ENCODE data around the gene ZNF519. TPM values are rescaled to one million over a fixed set of nuclear protein-coding genes. Genes with fewer than 3 reads are reported as not detected.
"Not testable (repeated sequence)": the region's sequence is repeated elsewhere in the genome, so short reads cannot be mapped to it uniquely, and the experiment has no call there.

Gene ZNF519
- total RNA-seq, 1 donor from 2014 or later: 6.3 TPM

DNA sequence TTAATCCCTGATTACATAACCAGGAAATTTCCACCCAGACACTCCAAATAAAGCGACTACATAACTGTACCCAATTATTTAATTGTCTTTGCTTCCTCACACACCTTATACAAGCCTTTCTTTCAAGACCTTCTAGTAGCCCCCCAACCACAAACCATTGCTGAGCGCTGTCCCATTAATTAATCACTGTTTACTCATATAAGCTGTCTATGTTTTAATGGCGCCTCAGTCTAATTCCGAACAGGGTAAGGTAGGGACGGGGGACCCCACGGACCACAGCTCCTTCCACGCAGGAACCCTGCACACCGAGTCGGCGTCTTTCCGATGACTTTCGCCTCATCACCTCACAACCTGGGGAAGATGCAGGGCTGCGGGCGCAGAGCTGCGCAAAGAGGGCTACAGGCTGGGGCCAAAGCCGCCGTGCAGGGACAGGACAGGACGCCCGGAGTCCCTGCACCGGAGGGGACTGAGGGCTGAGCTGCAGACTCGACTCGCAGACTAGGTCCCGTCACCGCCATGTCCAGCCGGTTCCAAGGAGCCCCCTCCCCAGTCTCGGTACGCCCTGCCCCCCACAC, 452 bp downstream of the ZNF519 start:
- H3K27me3 ChIP-seq (ENCODE audit: control insufficient read depth in 3 of 3, insufficient read depth in 3 of 3, low read length in 3 of 3); H3K27ac ChIP-seq (ENCODE audit: low read depth, low read length); H3K4me1 ChIP-seq (ENCODE audit: control insufficient read depth in 3 of 3, insufficient read depth in 3 of 3, low read length in 3 of 3); H3K9me3 ChIP-seq (ENCODE audit: control insufficient read depth in 3 of 3, low read length in 3 of 3); H3K36me3 ChIP-seq (ENCODE audit: control insufficient read depth in 3 of 3, insufficient read depth in 3 of 3, low read length in 3 of 3): not testable (repeated sequence)
- Histone ChIP-seq H3K9ac (ENCODE audit: low read depth in 1 of 3, low read length in 3 of 3) (peak overlapping the region; percentile 73 to 82 (median 74)), H3K4me3 (ENCODE audit: low read length in 3 of 3) (peak overlapping the region; percentile 81 to 84 (median 82))

DNA sequence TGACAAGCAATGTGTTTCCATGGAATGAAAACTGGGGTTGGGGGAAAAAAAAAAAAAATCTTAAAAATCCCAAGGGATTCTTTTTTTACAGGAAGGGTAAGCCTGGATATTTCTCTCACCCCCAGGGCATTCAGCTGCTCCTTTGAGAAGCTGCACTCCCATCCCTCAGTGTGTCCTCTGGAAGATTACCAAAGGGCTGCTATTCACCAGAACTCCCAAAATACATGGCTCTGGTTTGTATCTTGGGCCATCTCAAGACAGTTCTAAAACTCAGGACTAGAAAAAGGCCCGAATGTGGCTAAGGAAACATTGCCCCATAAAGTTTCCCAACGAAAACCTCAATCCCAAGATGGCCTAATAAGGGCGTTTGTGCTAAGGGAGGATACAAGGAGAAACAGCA, 1.4 kb downstream of the ZNF519 start:
- H3K4me1 ChIP-seq (ENCODE audit: control insufficient read depth in 3 of 3, insufficient read depth in 3 of 3, low read length in 3 of 3); H3K9me3 ChIP-seq (ENCODE audit: control insufficient read depth in 3 of 3, low read length in 3 of 3); H3K36me3 ChIP-seq (ENCODE audit: control insufficient read depth in 3 of 3, insufficient read depth in 3 of 3, low read length in 3 of 3); H3K27ac ChIP-seq (ENCODE audit: low read depth, low read length); H3K4me3 ChIP-seq (ENCODE audit: low read length in 3 of 3); H3K27me3 ChIP-seq (ENCODE audit: control insufficient read depth in 3 of 3, insufficient read depth in 3 of 3, low read length in 3 of 3); H3K9ac ChIP-seq (ENCODE audit: low read depth in 1 of 3, low read length in 3 of 3): not testable (repeated sequence)

- no peaks in the 10 kb centered on the region for H3K9me3 ChIP-seq (ENCODE audit: control insufficient read depth in 3 of 3, low read length in 3 of 3)
- no peak overlapping the region for H3K4me3 ChIP-seq (ENCODE audit: low read length in 3 of 3)
- no peak overlapping the region for H3K27ac ChIP-seq (ENCODE audit: low read depth, low read length)
- no peaks in the 10 kb centered on the region for H3K27me3 ChIP-seq (ENCODE audit: control insufficient read depth in 3 of 3, insufficient read depth in 3 of 3, low read length in 3 of 3)
- H3K9ac ChIP-seq (ENCODE audit: low read depth in 1 of 3, low read length in 3 of 3): no peak overlapping the region
- no peaks in the 10 kb centered on the region for H3K4me1 ChIP-seq (ENCODE audit: control insufficient read depth in 3 of 3, insufficient read depth in 3 of 3, low read length in 3 of 3)
- no peaks in the 10 kb centered on the region for H3K36me3 ChIP-seq (ENCODE audit: control insufficient read depth in 3 of 3, insufficient read depth in 3 of 3, low read length in 3 of 3)
Observed at GRCh38 chr18:14124689-14125088, 7.5 kb downstream of the ZNF519 start.

DNA sequence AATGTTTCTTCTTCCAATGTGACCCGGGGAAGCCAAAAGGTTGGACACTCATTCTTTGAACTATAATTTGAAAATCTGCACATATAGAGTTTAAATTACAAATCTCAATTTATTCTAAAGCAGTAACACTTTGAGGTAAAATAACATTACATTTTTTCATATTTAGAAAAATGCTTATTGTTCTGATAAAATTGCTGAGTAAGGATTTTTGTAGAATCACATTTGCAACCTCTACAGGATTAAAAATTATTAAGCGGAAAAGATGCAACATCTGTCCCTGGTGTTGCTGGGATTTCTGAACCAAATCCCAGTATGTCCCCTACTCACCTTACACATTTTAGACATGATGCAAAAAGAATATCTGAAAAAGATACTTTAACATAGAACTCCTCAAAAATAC, 10.1 kb downstream of the ZNF519 start:
- no peak overlapping the region for H3K4me3 ChIP-seq (ENCODE audit: low read length in 3 of 3)
- H3K27ac ChIP-seq (ENCODE audit: low read depth, low read length): no peak overlapping the region
- H3K36me3 ChIP-seq (ENCODE audit: control insufficient read depth in 3 of 3, insufficient read depth in 3 of 3, low read length in 3 of 3): no peaks in the 10 kb centered on the region
- no peaks in the 10 kb centered on the region for H3K9me3 ChIP-seq (ENCODE audit: control insufficient read depth in 3 of 3, low read length in 3 of 3)
- no peak overlapping the region for H3K9ac ChIP-seq (ENCODE audit: low read depth in 1 of 3, low read length in 3 of 3)
- no peaks in the 10 kb centered on the region for H3K27me3 ChIP-seq (ENCODE audit: control insufficient read depth in 3 of 3, insufficient read depth in 3 of 3, low read length in 3 of 3)
- no peaks in the 10 kb centered on the region for H3K4me1 ChIP-seq (ENCODE audit: control insufficient read depth in 3 of 3, insufficient read depth in 3 of 3, low read length in 3 of 3)

DNA sequence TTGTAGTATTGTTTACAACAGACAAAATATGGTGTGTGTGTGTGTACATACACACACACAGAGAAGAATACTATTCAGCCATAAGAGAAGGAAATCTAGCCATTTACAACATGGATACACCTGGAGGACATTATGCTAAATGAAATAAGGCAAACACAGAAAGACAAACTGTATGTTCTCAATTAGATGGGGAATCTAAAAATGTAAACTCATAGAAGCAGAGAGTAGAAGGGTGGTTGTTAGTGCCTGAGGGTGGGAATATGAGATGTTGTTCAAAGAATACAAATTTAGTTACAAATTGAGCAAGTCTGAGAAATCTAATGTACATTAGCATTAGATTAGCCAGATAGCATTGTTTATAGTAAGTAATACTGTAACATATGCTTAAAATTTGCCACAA, 11.3 kb downstream of the ZNF519 start:
- H3K27me3 ChIP-seq (ENCODE audit: control insufficient read depth in 3 of 3, insufficient read depth in 3 of 3, low read length in 3 of 3): no peaks in the 10 kb centered on the region
- peaks cover 0 to 2% (median 0%) of the 10 kb centered on the region in 3 donors for H3K9me3 ChIP-seq (ENCODE audit: control insufficient read depth in 3 of 3, low read length in 3 of 3)
- H3K27ac ChIP-seq (ENCODE audit: low read depth, low read length): no peak overlapping the region

GRCh38 chr18:14117606-14118005, 14.6 kb downstream of the ZNF519 start:
- Histone ChIP-seq H3K36me3 (ENCODE audit: control insufficient read depth in 3 of 3, insufficient read depth in 3 of 3, low read length in 3 of 3) (no peaks in the 10 kb centered on the region), H3K4me3 (ENCODE audit: low read length in 3 of 3) (no peak overlapping the region), H3K27me3 (ENCODE audit: control insufficient read depth in 3 of 3, insufficient read depth in 3 of 3, low read length in 3 of 3) (no peaks in the 10 kb centered on the region), H3K9me3 (ENCODE audit: control insufficient read depth in 3 of 3, low read length in 3 of 3) (peaks cover 0 to 2% (median 0%) of the 10 kb centered on the region in 3 donors), H3K27ac (ENCODE audit: low read depth, low read length) (no peak overlapping the region), H3K4me1 (ENCODE audit: control insufficient read depth in 3 of 3, insufficient read depth in 3 of 3, low read length in 3 of 3) (no peaks in the 10 kb centered on the region), H3K9ac (ENCODE audit: low read depth in 1 of 3, low read length in 3 of 3) (no peak overlapping the region)

More for the DNA sequence above, 11.3 kb downstream of the ZNF519 start:
- Histone ChIP-seq H3K4me1 (ENCODE audit: control insufficient read depth in 3 of 3, insufficient read depth in 3 of 3, low read length in 3 of 3) (no peaks in the 10 kb centered on the region), H3K9ac (ENCODE audit: low read depth in 1 of 3, low read length in 3 of 3) (no peak overlapping the region), H3K4me3 (ENCODE audit: low read length in 3 of 3) (no peak overlapping the region), H3K36me3 (ENCODE audit: control insufficient read depth in 3 of 3, insufficient read depth in 3 of 3, low read length in 3 of 3) (no peaks in the 10 kb centered on the region)

DNA sequence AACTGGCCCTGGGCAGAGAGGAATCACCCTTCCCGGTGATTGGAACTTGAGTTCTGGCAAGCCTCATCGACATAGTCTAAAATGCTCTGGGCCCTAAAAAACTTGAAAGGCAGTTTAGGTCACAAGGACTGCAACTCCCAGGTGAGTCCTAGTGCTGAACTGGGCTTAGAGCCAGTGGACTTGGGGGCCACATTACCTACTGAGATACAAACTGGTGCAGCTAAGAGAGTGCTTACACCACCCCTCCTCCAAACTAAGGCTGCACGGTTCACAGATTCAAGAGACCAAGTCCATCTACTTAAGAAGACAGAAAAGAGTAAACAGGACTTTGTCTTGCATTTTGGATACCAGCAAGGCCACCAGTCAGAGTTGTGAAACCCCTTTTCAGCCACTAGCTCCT, 25.3 kb downstream of the ZNF519 start:
- Histone ChIP-seq H3K27ac (ENCODE audit: low read depth, low read length) (no peak overlapping the region), H3K27me3 (ENCODE audit: control insufficient read depth in 3 of 3, insufficient read depth in 3 of 3, low read length in 3 of 3) (no peaks in the 10 kb centered on the region), H3K36me3 (ENCODE audit: control insufficient read depth in 3 of 3, insufficient read depth in 3 of 3, low read length in 3 of 3) (peaks cover 0 to 3% (median 0%) of the 10 kb centered on the region in 3 donors), H3K9me3 (ENCODE audit: control insufficient read depth in 3 of 3, low read length in 3 of 3) (peaks cover 0 to 7% (median 2%) of the 10 kb centered on the region in 3 donors), H3K4me1 (ENCODE audit: control insufficient read depth in 3 of 3, insufficient read depth in 3 of 3, low read length in 3 of 3) (no peaks in the 10 kb centered on the region), H3K9ac (ENCODE audit: low read depth in 1 of 3, low read length in 3 of 3) (no peak overlapping the region), H3K4me3 (ENCODE audit: low read length in 3 of 3) (no peak overlapping the region)

GRCh38 chr18:14104906-14105748, 27.1 kb downstream of the ZNF519 start:
- peaks cover 0 to 9% (median 2%) of the 10 kb centered on the region in 3 donors for H3K9me3 ChIP-seq (ENCODE audit: control insufficient read depth in 3 of 3, low read length in 3 of 3)

GRCh38 chr18:14104201-14104600, 28.0 kb downstream of the ZNF519 start:
- H3K27me3 ChIP-seq (ENCODE audit: control insufficient read depth in 3 of 3, insufficient read depth in 3 of 3, low read length in 3 of 3): no peaks in the 10 kb centered on the region
- H3K9me3 ChIP-seq (ENCODE audit: control insufficient read depth in 3 of 3, low read length in 3 of 3): peaks cover 0 to 9% (median 2%) of the 10 kb centered on the region in 3 donors
- no peak overlapping the region for H3K9ac ChIP-seq (ENCODE audit: low read depth in 1 of 3, low read length in 3 of 3)
- H3K4me1 ChIP-seq (ENCODE audit: control insufficient read depth in 3 of 3, insufficient read depth in 3 of 3, low read length in 3 of 3): no peaks in the 10 kb centered on the region
- H3K27ac ChIP-seq (ENCODE audit: low read depth, low read length): no peak overlapping the region
- no peak overlapping the region for H3K4me3 ChIP-seq (ENCODE audit: low read length in 3 of 3)
- H3K36me3 ChIP-seq (ENCODE audit: control insufficient read depth in 3 of 3, insufficient read depth in 3 of 3, low read length in 3 of 3): peaks cover 2 to 3% (median 3%) of the 10 kb centered on the region in 3 donors

More at GRCh38 chr18:14104906-14105748, 27.1 kb downstream of the ZNF519 start:
- Histone ChIP-seq H3K4me3 (ENCODE audit: low read length in 3 of 3) (no peak overlapping the region), H3K36me3 (ENCODE audit: control insufficient read depth in 3 of 3, insufficient read depth in 3 of 3, low read length in 3 of 3) (peaks cover 2 to 3% (median 3%) of the 10 kb centered on the region in 3 donors), H3K4me1 (ENCODE audit: control insufficient read depth in 3 of 3, insufficient read depth in 3 of 3, low read length in 3 of 3) (no peaks in the 10 kb centered on the region), H3K27ac (ENCODE audit: low read depth, low read length) (no peak overlapping the region), H3K27me3 (ENCODE audit: control insufficient read depth in 3 of 3, insufficient read depth in 3 of 3, low read length in 3 of 3) (no peaks in the 10 kb centered on the region), H3K9ac (ENCODE audit: low read depth in 1 of 3, low read length in 3 of 3) (no peak overlapping the region)

All from skeletal muscle tissue (tissue), 4 donors.